T-helper 2 cell treated with Interferon-gamma antibody and Interleukin-4, amounts not matched to agents 100 ng/mL and 5 ng/mL, for 36 hours (primary cell): ENCODE data around the gene TEX36. TPM values are rescaled to one million over a fixed set of nuclear protein-coding genes. Genes with fewer than 3 reads are reported as not detected.
"Not testable (repeated sequence)": the region's sequence is repeated elsewhere in the genome, so short reads cannot be mapped to it uniquely, and the experiment has no call there.

ENCODE experiments used
- intact Hi-C: fragments of 100-400 bp; cut with micrococcal nuclease; formaldehyde crosslinking; loops from one replicate; pipeline ENCODE4 v1.15.1; 2023
- total RNA-seq: library from RNA; stranded (reverse); gene quantifications from 2 replicates; pipeline ENCODE4 v1.2.3, GENCODE V29; 2022

The TEX36 gene
- total RNA-seq, 1 donor from 2014 or later = not detected

DNA sequence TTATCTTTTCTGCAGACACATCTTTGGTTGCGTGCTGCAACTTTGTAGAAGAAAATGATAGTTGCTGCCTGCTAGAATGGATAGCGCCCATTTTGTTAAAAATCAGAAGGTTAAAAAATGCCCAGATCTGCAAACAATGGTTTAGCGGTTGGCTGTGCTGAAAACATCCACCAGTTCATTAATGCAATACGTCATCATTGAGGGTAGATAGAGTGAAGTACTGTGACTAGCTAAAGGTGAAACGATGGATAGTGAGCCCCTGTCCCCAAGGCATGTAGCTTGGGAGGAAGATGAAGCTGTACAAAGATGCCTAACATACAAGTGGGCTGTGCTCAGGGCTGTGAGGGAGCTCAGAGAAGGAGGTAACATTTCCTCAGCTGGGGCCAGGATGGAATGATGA lies 48.4 kb downstream of the TEX36 start:
- intact Hi-C loops = no loop called here

- intact Hi-C loops = no loop called here
Measured at GRCh38 chr10:125633517-125633999, 49.4 kb downstream of the TEX36 start.

- intact Hi-C loops = no loop called here
Measured at GRCh38 chr10:125631806-125632205, 51.2 kb downstream of the TEX36 start.

- intact Hi-C loops = no loop called here
Measured at GRCh38 chr10:125629758-125630376, 53.1 kb downstream of the TEX36 start.

GRCh38 chr10:125628104-125629049 lies 54.6 kb downstream of the TEX36 start:
- intact Hi-C loops = no loop called here

GRCh38 chr10:125627646-125628045 lies 55.3 kb downstream of the TEX36 start:
- intact Hi-C loops = no loop called here

DNA sequence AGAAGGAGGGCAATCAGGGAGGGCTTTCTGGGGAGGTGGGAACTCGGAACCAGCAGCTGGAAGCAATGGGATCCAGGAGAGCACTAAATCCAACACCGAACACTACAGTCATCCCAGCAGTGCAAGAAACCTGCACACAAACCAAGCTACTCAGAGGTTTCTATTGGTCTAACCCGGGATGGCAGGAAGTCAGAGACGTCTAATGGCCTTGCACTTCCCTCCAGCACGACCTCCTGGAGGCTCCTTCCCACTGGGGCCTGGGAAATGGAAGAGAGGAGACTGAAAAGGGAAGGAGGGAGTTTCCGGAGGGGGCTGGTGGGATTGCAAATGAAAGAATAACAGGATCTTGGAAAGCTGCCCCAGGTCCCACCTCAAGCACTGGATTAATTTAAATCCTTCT lies 56.3 kb downstream of the TEX36 start:
- intact Hi-C loops = no loop called here

DNA sequence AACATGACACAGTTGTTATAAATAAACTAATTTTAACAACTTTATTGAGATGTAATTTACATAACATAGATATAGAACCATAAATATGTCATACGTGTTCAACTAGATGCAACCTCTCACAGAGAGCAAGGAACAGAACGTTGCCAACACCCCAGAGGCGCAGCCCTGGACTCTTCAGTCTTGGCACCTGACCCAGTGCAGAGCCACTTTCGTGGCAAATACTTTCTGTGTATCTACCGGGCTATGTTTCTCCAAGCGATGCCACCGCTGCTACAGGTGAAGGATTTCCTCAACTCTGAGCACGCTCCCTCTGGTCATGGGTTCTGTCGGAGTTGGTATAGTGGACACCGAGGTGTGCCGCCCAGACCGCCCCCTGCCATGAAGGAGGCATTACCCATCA lies 57.4 kb downstream of the TEX36 start:
- intact Hi-C loops = no loop called here

GRCh38 chr10:125624800-125625199 lies 58.2 kb downstream of the TEX36 start:
- intact Hi-C loops = no loop called here

- intact Hi-C loops = no loop called here
Measured at GRCh38 chr10:125621052-125621451, 61.9 kb downstream of the TEX36 start.

GRCh38 chr10:125620401-125620800 lies 62.6 kb downstream of the TEX36 start:
- intact Hi-C loops = no loop called here

DNA sequence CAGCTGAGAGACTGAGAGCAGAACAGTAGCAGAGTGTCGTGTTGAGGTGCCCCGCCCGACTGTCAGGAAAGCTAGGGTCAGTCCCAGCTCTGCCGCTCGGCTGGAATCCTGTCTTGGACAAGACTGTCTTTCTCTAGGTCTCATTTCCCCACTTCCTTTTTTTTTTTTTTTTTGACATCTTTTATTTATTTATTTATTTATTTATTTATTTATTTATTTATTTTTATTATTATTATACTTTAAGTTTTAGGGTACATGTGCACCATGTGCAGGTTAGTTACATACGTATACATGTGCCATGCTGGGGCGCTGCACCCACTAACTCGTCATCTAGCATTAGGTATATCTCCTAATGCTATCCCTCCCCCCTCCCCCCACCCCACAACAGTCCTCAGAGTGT lies 69.9 kb downstream of the TEX36 start:
- intact Hi-C loops = not testable (repeated sequence)

- intact Hi-C loops = no loop called here
Measured at GRCh38 chr10:125611756-125612155, 71.2 kb downstream of the TEX36 start.

DNA sequence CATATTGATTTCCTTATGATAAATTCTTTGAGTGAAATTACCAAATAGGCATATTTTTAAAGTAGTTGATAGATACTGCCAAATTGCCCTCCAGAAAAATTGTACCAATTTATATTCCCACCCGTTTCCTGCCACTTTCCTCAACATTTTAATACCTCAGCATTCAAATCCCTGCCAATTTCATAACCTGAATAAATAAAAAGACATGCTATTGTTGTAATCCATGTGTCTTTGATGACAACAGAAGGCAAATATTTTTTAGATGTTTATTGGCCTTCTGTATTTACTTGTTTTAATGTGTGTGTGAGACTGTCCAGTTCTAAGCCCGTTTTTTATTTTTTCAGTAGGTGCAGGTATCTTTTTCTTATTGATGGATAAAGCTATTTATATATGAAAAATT lies 71.7 kb downstream of the TEX36 start:
- intact Hi-C loops = no loop called here

GRCh38 chr10:125609859-125610258 lies 73.1 kb downstream of the TEX36 start:
- intact Hi-C loops = no loop called here

DNA sequence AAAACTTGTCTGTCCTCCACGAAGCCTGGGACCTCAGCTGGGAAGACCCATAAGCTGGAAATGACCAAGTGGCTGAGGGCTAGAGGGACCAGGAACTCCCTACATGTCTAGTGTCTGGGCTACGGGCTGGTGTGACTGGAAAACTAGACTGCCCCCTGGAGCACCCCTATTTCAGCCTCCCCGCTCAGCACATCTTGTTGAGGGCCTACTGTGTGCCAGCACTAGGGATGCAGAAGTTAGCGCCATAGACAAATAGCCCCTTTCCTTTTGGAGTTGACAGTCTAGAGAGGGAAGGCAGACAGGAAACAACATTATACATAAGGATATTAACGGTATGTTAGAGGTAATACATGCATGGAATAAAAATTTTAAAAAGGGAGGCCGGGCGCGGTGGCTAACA lies 74.5 kb downstream of the TEX36 start:
- intact Hi-C loops = no loop called here

DNA sequence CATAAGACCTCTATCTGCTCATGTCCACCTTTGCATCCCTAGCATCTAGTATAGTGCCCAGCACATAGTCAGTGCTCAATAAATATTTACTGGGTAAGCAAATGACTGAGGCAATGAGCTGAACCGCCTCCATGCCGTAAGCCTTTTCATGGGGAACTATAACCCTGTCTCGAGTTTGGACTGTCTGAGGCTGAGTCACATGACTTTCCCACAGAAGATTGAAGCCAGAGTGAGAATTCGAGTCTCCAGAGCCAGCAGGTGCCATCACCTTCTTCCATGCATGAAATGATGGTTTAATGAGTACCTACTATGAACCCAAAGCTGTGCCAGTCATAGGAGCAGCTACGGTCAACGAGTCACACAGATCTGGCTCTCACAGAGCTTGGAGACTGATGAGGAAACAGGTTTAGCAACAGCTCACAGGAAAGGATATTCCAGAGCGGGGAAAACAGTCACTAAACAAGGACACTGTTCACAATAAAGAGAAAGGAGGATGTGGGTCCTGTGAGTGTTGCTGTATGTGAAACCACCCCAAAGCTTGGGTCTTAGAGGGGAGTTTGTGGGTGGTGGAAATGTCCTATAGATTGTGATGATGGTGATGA lies 75.2 kb downstream of the TEX36 start:
- intact Hi-C loops = no loop called here

GRCh38 chr10:125606414-125607010 lies 76.5 kb downstream of the TEX36 start:
- intact Hi-C loops = no loop called here
